ENCODE results near the gene ACBD5.

GRCh38 chr10:27153845-27154193 is 86.8 kb downstream of the ACBD5 start:
- TF ChIP-seq ZEB2 (tag by site-specific recombination; IDR thresholded peaks at IDR 0.05) (no peak), ZBTB17 (tag by site-specific recombination; IDR thresholded peaks at IDR 0.05) (peak; percentile 46; the same call in 1 of the 2 replicates), CTCF (tag by site-specific recombination; IDR thresholded peaks at IDR 0.05) (no peak), ZNF398 (tag by site-specific recombination; IDR thresholded peaks at IDR 0.05) (no peak), ZNF791 (tag by site-specific recombination; IDR thresholded peaks at IDR 0.05) (no peak), PRDM1 (tag by site-specific recombination; IDR thresholded peaks at IDR 0.05) (no peak), ZNF121 (tag by site-specific recombination; IDR thresholded peaks at IDR 0.05) (no peak)
